Ascending aorta (tissue), 2 donors: Measurements from ENCODE around the gene MAPT. TPM values are rescaled to one million over a fixed set of nuclear protein-coding genes. Genes with fewer than 3 reads are reported as not detected.
"Not testable (repeated sequence)": the region's sequence is repeated elsewhere in the genome, so short reads cannot be mapped to it uniquely, and the experiment has no call there.

Experiments used
- DNase-seq, 2 donors: peaks; one replicate each; pipeline ENCODE4 v3.0.0-alpha.2; 2019; ENCODE audit warnings: low spot score in 2 of 2
- H3K27ac ChIP-seq, 2 donors: fragments of 200-600 bp; sonication (generic); one replicate each; pipeline ENCODE4 v1.5.1; 2016 to 2017; ENCODE audit warnings: mild to moderate bottlenecking in 1 of 2
- H3K27me3 ChIP-seq: fragments of 200-600 bp; sonication (generic); one replicate; pipeline ENCODE4 v1.5.1; 2017
- H3K36me3 ChIP-seq, 2 donors: fragments of 200-600 bp; sonication (generic); one replicate each; pipeline ENCODE4 v1.5.1; 2016
- H3K4me1 ChIP-seq, 2 donors: fragments of 200-600 bp; sonication (generic); one replicate each; pipeline ENCODE4 v1.5.1; 2016 to 2017; ENCODE audit warnings: mild to moderate bottlenecking in 1 of 2
- H3K4me3 ChIP-seq, 2 donors: fragments of 200-600 bp; sonication (generic); one replicate each; pipeline ENCODE4 v1.5.1; 2016 to 2017; ENCODE audit warnings: mild to moderate bottlenecking in 1 of 2
- H3K9me3 ChIP-seq, 2 donors: fragments of 200-600 bp; sonication (generic); one replicate each; pipeline ENCODE4 v1.5.1; 2016
- CTCF ChIP-seq, 3 experiments: fragments of 200-600 bp in 2 of 3; fragments of 450-650 bp in 1 of 3; sonication (generic) in 2 of 3; IDR thresholded peaks; one replicate each; pipeline ENCODE4 v1.5.1; 2016 to 2019; ENCODE audit warnings: antibody characterized with exemption in 3 of 3, mild to moderate bottlenecking in 1 of 3, moderate library complexity in 1 of 3
- intact Hi-C: fragments of 100-400 bp; cut with DNase I; formaldehyde crosslinking; loops from one replicate; pipeline ENCODE4 v1.15.1; 2023
- total RNA-seq: library from RNA; depleted of rRNA; stranded (reverse); fragments of >200 nt; gene quantifications from one replicate; pipeline ENCODE4 v1.1.0, GENCODE V29; 2016

Gene MAPT
- total RNA-seq, 1 donor from 2014 or later = 0.32 TPM

- Histone ChIP-seq H3K9me3 (no peaks in the 10 kb centered on the region), H3K4me1 (no peaks in the 10 kb centered on the region), H3K27me3 (no peaks in the 10 kb centered on the region), H3K36me3 (no peaks in the 10 kb centered on the region), H3K4me3 (no peak overlapping the region), H3K27ac (no peak overlapping the region)
- TF ChIP-seq CTCF (IDR thresholded peaks at IDR 0.05) = no peak
- no peak for DNase-seq
- intact Hi-C loops = loop anchor here (5.0 kb wide), 1 partner anchor 212 kb away; no protein-coding TSS in a partner anchor
Observed at GRCh38 chr17:45854209-45854608, 40.1 kb upstream of the MAPT start.

GRCh38 chr17:45855691-45856336 lies 38.5 kb upstream of the MAPT start:
- intact Hi-C loops = no loop called here
- no peak for TF ChIP-seq CTCF (IDR thresholded peaks at IDR 0.05)
- no peaks in the 10 kb centered on the region for H3K27me3 ChIP-seq

GRCh38 chr17:45857977-45858708 lies 36.2 kb upstream of the MAPT start:
- H3K4me1 ChIP-seq = no peaks in the 10 kb centered on the region
- no peak for TF ChIP-seq CTCF (IDR thresholded peaks at IDR 0.05)
- DNase-seq = no peak
- H3K4me3 ChIP-seq = no peak overlapping the region
- no peak overlapping the region for H3K27ac ChIP-seq
- intact Hi-C loops = no loop called here
- H3K9me3 ChIP-seq = no peaks in the 10 kb centered on the region
- H3K27me3 ChIP-seq = no peaks in the 10 kb centered on the region
- no peaks in the 10 kb centered on the region for H3K36me3 ChIP-seq

More at GRCh38 chr17:45855691-45856336, 38.5 kb upstream of the MAPT start:
- Histone ChIP-seq H3K4me3 (no peak overlapping the region), H3K9me3 (no peaks in the 10 kb centered on the region), H3K36me3 (no peaks in the 10 kb centered on the region), H3K27ac (no peak overlapping the region), H3K4me1 (no peaks in the 10 kb centered on the region)
- DNase-seq = no peak

DNA sequence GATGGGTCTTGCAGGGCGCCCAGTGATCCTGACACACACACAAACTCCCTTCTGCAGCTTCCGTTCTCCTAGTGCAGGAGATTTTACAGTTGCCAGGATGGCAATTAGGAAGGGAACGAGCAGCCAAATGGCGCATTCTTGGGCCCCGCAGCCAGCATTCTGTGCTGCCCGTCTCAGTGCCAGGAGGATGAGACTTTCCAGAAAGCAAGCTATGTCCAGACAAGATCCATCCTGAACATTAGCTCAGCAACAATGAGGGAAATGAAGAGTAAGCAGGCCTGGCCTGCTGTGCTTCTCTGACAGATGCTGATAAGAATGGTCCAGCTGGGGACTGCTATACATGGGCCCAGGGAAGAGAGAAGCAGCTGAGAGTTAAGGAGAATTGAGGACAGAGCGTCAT lies 33.2 kb upstream of the MAPT start:
- Histone ChIP-seq H3K4me1 (no peaks in the 10 kb centered on the region), H3K27ac (no peak overlapping the region), H3K36me3 (no peaks in the 10 kb centered on the region), H3K9me3 (no peaks in the 10 kb centered on the region), H3K27me3 (no peaks in the 10 kb centered on the region), H3K4me3 (no peak overlapping the region)
- intact Hi-C loops = no loop called here
- no peak for DNase-seq
- no peak for TF ChIP-seq CTCF (IDR thresholded peaks at IDR 0.05)

GRCh38 chr17:45862127-45862526 lies 32.2 kb upstream of the MAPT start:
- H3K4me3 ChIP-seq, intact Hi-C loops, H3K4me1 ChIP-seq, H3K27ac ChIP-seq, DNase-seq, H3K36me3 ChIP-seq, H3K9me3 ChIP-seq, H3K27me3 ChIP-seq: not testable (repeated sequence)

GRCh38 chr17:45863857-45864654 lies 30.3 kb upstream of the MAPT start:
- H3K4me3 ChIP-seq = no peak overlapping the region
- no peak for DNase-seq
- no peak for TF ChIP-seq CTCF (IDR thresholded peaks at IDR 0.05)
- no peaks in the 10 kb centered on the region for H3K36me3 ChIP-seq
- H3K9me3 ChIP-seq = no peaks in the 10 kb centered on the region
- no peak overlapping the region for H3K27ac ChIP-seq
- intact Hi-C loops = no loop called here
- H3K4me1 ChIP-seq = no peaks in the 10 kb centered on the region
- H3K27me3 ChIP-seq = no peaks in the 10 kb centered on the region
